Measurements from ENCODE around the gene PHACTR1.

GRCh38 chr6:13146442-13146841, 429.9 kb downstream of the PHACTR1 start:
- TF ChIP-seq CTCF (IDR thresholded peaks at IDR 0.05) (no peak), POLR2A (IDR thresholded peaks at IDR 0.05) (no peak)

All from lower leg skin (tissue), 3 donors.